ENCODE data around the gene CNKSR3. TPM values are rescaled to one million over a fixed set of nuclear protein-coding genes. Genes with fewer than 3 reads are reported as not detected.

CNKSR3 gene
- total RNA-seq, 1 experiment from 2014 or later: 3.9 TPM

DNA sequence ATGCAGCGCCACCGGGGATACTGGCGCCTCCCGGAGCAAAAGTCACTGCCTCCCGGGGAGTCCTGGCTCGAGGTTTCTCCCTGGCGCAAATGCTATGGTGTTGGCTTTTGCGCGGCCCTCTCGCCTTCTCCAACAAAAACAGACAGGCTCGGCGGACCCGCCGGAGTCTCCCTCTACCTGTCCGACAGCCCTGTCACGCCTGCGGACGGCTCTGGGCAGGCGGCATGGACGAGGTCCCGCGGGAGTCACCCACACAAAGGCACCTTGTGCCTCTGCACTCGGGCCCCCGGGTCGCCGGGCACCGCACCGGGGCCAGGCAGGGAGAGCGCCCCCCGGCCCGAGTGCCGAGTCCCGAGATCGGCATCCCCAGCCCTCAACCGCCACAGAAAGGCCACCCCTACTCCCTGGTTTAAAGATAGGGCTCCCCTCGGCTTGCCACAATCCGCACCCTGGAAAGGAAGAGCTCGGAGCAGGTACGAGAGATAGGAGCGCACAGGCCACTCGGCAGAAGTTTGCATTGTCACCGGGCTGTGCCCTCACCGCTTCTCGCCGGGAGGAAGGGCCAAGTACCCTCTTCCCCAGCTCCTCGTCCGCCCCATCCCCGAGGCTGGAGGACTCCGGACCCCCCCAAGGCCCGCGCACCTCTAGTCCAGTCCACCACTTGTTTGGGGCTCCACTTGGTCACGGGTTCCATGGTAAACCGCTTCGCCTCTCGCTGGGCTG is 903 bp downstream of the CNKSR3 start:
- BruUV-seq (replicated peaks): no TSS peak
- Mint-ChIP-seq H3K4me3 (ENCODE audit: unreplicated experiment) (peak overlapping the region; percentile 87), H3K36me3 (ENCODE audit: insufficient read depth, unreplicated experiment) (no peaks in the 10 kb centered on the region), H3K27me3 (ENCODE audit: insufficient read depth, unreplicated experiment) (no peaks in the 10 kb centered on the region), H3K4me1 (ENCODE audit: insufficient read depth, unreplicated experiment) (peaks cover 15% of the 10 kb centered on the region), H3K27ac (ENCODE audit: low read depth, unreplicated experiment) (peak overlapping the region; percentile 38), H3K9me3 (ENCODE audit: unreplicated experiment) (no peaks in the 10 kb centered on the region)
- ChIA-PET POLR2A (interaction anchor here (0.7 to 2.9 kb wide), 15 partner anchors 9 to 245 kb away, joined by 3 to 11 read pairs (median 5); no protein-coding TSS in a partner anchor), CTCF (interaction anchor here (0.5 to 2.2 kb wide), 10 partner anchors 9 to 1934 kb away, joined by 3 to 10 read pairs (median 4); no protein-coding TSS in a partner anchor)
- TF ChIP-seq, protein P1, sequence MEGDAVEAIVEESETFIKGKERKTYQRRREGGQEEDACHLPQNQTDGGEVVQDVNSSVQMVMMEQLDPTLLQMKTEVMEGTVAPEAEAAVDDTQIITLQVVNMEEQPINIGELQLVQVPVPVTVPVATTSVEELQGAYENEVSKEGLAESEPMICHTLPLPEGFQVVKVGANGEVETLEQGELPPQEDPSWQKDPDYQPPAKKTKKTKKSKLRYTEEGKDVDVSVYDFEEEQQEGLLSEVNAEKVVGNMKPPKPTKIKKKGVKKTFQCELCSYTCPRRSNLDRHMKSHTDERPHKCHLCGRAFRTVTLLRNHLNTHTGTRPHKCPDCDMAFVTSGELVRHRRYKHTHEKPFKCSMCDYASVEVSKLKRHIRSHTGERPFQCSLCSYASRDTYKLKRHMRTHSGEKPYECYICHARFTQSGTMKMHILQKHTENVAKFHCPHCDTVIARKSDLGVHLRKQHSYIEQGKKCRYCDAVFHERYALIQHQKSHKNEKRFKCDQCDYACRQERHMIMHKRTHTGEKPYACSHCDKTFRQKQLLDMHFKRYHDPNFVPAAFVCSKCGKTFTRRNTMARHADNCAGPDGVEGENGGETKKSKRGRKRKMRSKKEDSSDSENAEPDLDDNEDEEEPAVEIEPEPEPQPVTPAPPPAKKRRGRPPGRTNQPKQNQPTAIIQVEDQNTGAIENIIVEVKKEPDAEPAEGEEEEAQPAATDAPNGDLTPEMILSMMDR (IDR thresholded peaks at IDR 0.05; ENCODE audit: unreplicated experiment): no peak
- peak; percentile 52 for DNase-seq (ENCODE audit: unreplicated experiment)
- intact Hi-C loops (cut with micrococcal nuclease): loop anchor here (5.0 kb wide), 1 partner anchor 108 kb away; no protein-coding TSS in a partner anchor

DNA sequence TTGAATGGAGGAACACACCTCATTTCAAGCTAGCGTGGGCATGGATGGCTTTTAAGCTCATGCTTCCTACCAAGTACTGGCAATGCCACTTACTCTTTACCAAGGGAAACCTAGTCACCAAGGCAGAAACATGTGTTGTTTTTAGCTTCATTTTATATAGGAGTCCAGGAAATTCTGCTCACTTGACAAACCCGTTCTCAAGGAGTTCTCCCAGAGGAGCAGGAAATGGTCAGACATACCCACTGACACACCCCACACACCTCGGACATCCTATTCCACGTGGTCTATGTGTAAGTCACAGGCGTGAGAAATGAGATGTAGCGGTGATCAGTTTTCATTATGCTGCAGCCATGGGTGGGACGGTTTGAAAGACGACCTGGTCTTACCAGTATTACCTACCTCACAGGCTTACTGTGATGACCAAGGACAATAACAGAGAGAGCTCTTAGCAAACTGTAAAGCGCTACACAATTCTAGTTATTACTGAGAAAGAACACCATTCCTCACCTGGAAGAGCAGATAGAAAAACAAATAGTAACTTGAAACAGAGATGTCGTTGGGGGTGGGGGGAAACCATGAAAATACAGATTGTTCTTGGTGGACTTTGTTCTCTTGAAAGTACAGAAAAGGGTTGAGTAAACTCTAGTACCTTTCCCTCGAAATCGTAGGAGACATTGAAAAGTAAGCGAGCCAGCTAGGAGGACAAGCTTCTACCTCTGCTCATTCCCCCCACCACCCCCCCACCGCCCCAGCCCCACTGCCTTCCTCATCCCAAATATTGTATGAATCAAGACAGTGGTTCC is 1.7 kb downstream of the CNKSR3 start:
- TSS peak; percentile 28 for BruUV-seq (replicated peaks)
- POLR2A ChIA-PET: interaction anchor here (0.7 to 2.9 kb wide), 8 partner anchors 9 to 270 kb away, joined by 3 to 7 read pairs (median 5); no protein-coding TSS in a partner anchor
- H3K4me3 Mint-ChIP-seq (ENCODE audit: unreplicated experiment): peak overlapping the region; percentile 87
- no peaks in the 10 kb centered on the region for H3K9me3 Mint-ChIP-seq (ENCODE audit: unreplicated experiment)
- no peaks in the 10 kb centered on the region for H3K27me3 Mint-ChIP-seq (ENCODE audit: insufficient read depth, unreplicated experiment)
- H3K27ac Mint-ChIP-seq (ENCODE audit: low read depth, unreplicated experiment): peak overlapping the region; percentile 38
- H3K36me3 Mint-ChIP-seq (ENCODE audit: insufficient read depth, unreplicated experiment): no peaks in the 10 kb centered on the region
- peak; percentile 22 for DNase-seq (ENCODE audit: unreplicated experiment)
- intact Hi-C loops (cut with micrococcal nuclease): no loop called here
- peaks cover 15% of the 10 kb centered on the region for H3K4me1 Mint-ChIP-seq (ENCODE audit: insufficient read depth, unreplicated experiment)
- CTCF ChIA-PET: interaction anchor here (0.5 to 2.2 kb wide), 7 partner anchors 9 to 355 kb away, joined by 3 to 10 read pairs (median 5); no protein-coding TSS in a partner anchor
- TF ChIP-seq, protein P1 (IDR thresholded peaks at IDR 0.05; ENCODE audit: unreplicated experiment): no peak

DNA sequence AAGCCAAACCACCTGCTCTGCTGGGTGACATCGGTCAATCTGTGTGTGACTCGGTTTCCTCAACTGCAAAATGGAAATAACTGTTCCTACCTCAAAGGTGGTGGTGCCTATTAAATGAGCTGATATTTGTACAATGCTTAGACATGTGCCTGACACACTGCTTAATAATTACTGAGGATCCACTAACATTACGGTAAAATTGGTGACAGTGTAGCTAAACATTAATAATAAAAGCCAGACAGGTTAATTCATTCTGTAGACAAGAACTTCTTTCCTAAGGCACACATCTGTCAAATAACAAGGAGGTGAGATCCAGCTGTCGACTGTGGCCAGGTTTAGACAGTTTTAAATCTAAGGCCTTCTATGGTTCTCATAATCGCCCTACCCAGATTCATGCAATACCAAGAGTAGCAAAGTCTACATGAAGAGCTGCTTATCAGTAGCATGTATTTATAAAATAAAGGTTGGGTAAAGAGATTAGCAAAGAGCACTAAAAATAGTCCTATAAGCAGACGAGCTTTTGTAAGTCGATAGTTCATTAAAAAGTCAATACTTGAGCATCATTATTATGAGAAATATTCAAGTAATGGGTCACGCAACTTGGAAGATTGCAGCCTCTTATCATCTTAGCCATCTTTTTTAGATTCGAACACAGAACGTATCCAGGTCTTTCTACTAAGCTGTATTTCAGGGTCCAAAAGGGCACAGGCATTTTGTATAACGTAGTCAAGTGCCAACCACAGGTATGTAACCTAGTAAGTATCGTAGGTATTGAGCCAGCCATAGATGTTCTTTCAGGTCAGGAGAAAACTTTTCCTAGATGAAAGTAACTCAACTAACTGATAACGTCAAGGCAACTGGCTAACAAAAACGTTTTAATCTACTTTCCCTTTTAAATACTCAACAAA is 3.2 kb downstream of the CNKSR3 start:
- DNase-seq (ENCODE audit: unreplicated experiment): no peak
- peaks cover 7% of the 10 kb centered on the region for H3K36me3 Mint-ChIP-seq (ENCODE audit: insufficient read depth, unreplicated experiment)
- H3K27ac Mint-ChIP-seq (ENCODE audit: low read depth, unreplicated experiment): no peak overlapping the region
- CTCF ChIA-PET: interaction anchor here (0.6 to 1.7 kb wide), 2 partner anchors 12 to 168 kb away, joined by 4 to 9 read pairs; no protein-coding TSS in a partner anchor
- TSS peak; percentile 8 for BruUV-seq (replicated peaks)
- H3K27me3 Mint-ChIP-seq (ENCODE audit: insufficient read depth, unreplicated experiment): no peaks in the 10 kb centered on the region
- peaks cover 15% of the 10 kb centered on the region for H3K4me1 Mint-ChIP-seq (ENCODE audit: insufficient read depth, unreplicated experiment)
- no peak overlapping the region for H3K4me3 Mint-ChIP-seq (ENCODE audit: unreplicated experiment)
- H3K9me3 Mint-ChIP-seq (ENCODE audit: unreplicated experiment): no peaks in the 10 kb centered on the region
- POLR2A ChIA-PET: interaction anchor here (1.1 to 1.5 kb wide), 3 partner anchors 9 to 48 kb away, joined by 5 read pairs; no protein-coding TSS in a partner anchor
- intact Hi-C loops (cut with micrococcal nuclease): no loop called here
- TF ChIP-seq, protein P1 (IDR thresholded peaks at IDR 0.05; ENCODE audit: unreplicated experiment): no peak

Measured in MCF 10A (cell line).